A549 (cell line): Measurements from ENCODE around the gene CCDC12. TPM values are rescaled to one million over a fixed set of nuclear protein-coding genes. Genes with fewer than 3 reads are reported as not detected.
A peak's percentile ranks its signal among the peaks of the same experiment; 100 is the strongest.

Source experiments
- ATAC-seq, 2 experiments: fragments of 200-7000 bp in 1 of 2; fragments of >200 bp in 1 of 2; cut with Nextera tagmentation in 1 of 2; cut with Tn5 transposase in 1 of 2; 3 replicates each; pipeline versions ENCODE4 v1.8.0 to v1.9.1; 2018 to 2020; ENCODE audit warnings: mild to moderate bottlenecking in 1 of 2, moderate library complexity in 1 of 2
- CTCF ChIA-PET: fragments of 300-600 bp; sonication (Branson Sonifier 250); formaldehyde crosslinking; extraction: SDS; loops from one replicate; lab custom pipeline; 2021; ENCODE audit warnings: antibody characterized with exemption, inconsistent platforms; lab: Yijun Ruan, JAX
- POLR2A ChIA-PET: fragments of 350-600 bp; formaldehyde crosslinking; extraction: SDS; loops from one replicate; lab custom pipeline; 2021; ENCODE audit warnings: antibody characterized with exemption, inconsistent platforms; lab: Yijun Ruan, JAX
- DNase-seq, 2 experiments: peaks; one replicate each; pipeline versions ENCODE4 v3.0.0 to v3.0.0-alpha.2; 2011 to 2016; ENCODE audit warnings: low read depth in 1 of 2, low spot score in 1 of 2
- FAIRE-seq: peaks from 2 replicates; lab custom pipeline; 2011; peaks lifted over from hg19 to GRCh38; lab: Jason Lieb, UNC
- H3K27ac ChIP-seq, 2 experiments: fragments of >200 bp; sonication (Bioruptor Twin); formaldehyde crosslinking; 3 replicates each; pipeline ENCODE4 v1.5.1; 2016 to 2017
- H3K4me1 ChIP-seq: fragments of >200 bp; sonication (Bioruptor Twin); formaldehyde crosslinking; 3 replicates; pipeline ENCODE4 v1.6.1; 2016
- H3K4me2 ChIP-seq: fragments of >200 bp; sonication (Bioruptor Twin); formaldehyde crosslinking; 3 replicates; pipeline ENCODE4 v1.6.1; 2016
- H3K4me3 ChIP-seq: fragments of >200 bp; sonication (Bioruptor Twin); formaldehyde crosslinking; 3 replicates; pipeline ENCODE4 v1.5.1; 2016
- H3K9me3 ChIP-seq: fragments of >200 bp; sonication (Bioruptor Twin); formaldehyde crosslinking; 3 replicates; pipeline ENCODE4 v1.6.1; 2016
- BHLHE40 ChIP-seq: IDR thresholded peaks from 2 replicates; pipeline ENCODE4 v1.6.1; 2012; ENCODE audit warnings: low read depth, low read length, inconsistent platforms
- CBX2 ChIP-seq: fragments of 200-600 bp; sonication (generic); IDR thresholded peaks from 2 replicates; pipeline ENCODE4 v1.6.1; 2016; ENCODE audit warnings: low read depth, mild to moderate bottlenecking, borderline replicate concordance
- CBX8 ChIP-seq: fragments of 200-600 bp; sonication (generic); IDR thresholded peaks from 2 replicates; pipeline ENCODE4 v1.6.1; 2016
- CEBPB ChIP-seq, 2 experiments: fragments of >200 bp in 1 of 2; sonication (Bioruptor Twin) in 1 of 2; formaldehyde crosslinking in 1 of 2; IDR thresholded peaks; 2 replicates each; pipeline ENCODE4 v1.6.1; 2012 to 2016
- CHD2 ChIP-seq: fragments of 150-350 bp; IDR thresholded peaks from 2 replicates; pipeline ENCODE4 v1.6.1; 2014; ENCODE audit warnings: low read length; ENCODE audit not compliant: partially characterized antibody
- CTCF ChIP-seq: fragments of >200 bp; sonication (Bioruptor Twin); formaldehyde crosslinking; IDR thresholded peaks from 3 replicates; pipeline ENCODE4 v1.5.1; 2016
- E2F6 ChIP-seq: IDR thresholded peaks from 2 replicates; pipeline ENCODE4 v1.6.1; 2012; ENCODE audit warnings: low read depth, borderline replicate concordance
- ELK1 ChIP-seq: fragments of 150-350 bp; IDR thresholded peaks from 2 replicates; pipeline ENCODE4 v1.6.1; 2014; ENCODE audit warnings: low read depth, mild to moderate bottlenecking, low read length
- EP300 ChIP-seq, 2 experiments: fragments of >200 bp; sonication (Bioruptor Twin); formaldehyde crosslinking; IDR thresholded peaks; 2 replicates in 1 of 2; 3 replicates in 1 of 2; pipeline ENCODE4 v1.6.1; 2016 to 2017
- FOXS1 ChIP-seq: fragments of 250-450 bp; sonication (Bioruptor Pico); IDR thresholded peaks from 2 replicates; pipeline ENCODE4 v1.5.0; 2020; ENCODE audit warnings: mild to moderate bottlenecking, moderate library complexity
- HES2 ChIP-seq: fragments of >200 bp; sonication (Bioruptor Twin); formaldehyde crosslinking; IDR thresholded peaks from 2 replicates; pipeline ENCODE4 v1.6.1; 2016
- HEYL ChIP-seq: fragments of 250-450 bp; sonication (Bioruptor Pico); IDR thresholded peaks from 2 replicates; pipeline ENCODE4 v1.8.0; 2021; ENCODE audit warnings: mild to moderate bottlenecking, moderate library complexity
- HOXB5 ChIP-seq: fragments of 250-450 bp; sonication (Bioruptor Pico); IDR thresholded peaks from 2 replicates; pipeline ENCODE4 v1.5.0; 2020; ENCODE audit warnings: mild to moderate bottlenecking, moderate library complexity
- JUNB ChIP-seq: fragments of >200 bp; sonication (Bioruptor Twin); formaldehyde crosslinking; IDR thresholded peaks from 2 replicates; pipeline ENCODE4 v1.6.1; 2016
- MAFK ChIP-seq: fragments of 450-650 bp; IDR thresholded peaks from 2 replicates; pipeline ENCODE4 v1.6.1; 2014; ENCODE audit not compliant: partially characterized antibody
- MAX ChIP-seq: IDR thresholded peaks from 2 replicates; pipeline ENCODE4 v1.6.1; 2012
- MAZ ChIP-seq: fragments of 150-350 bp; IDR thresholded peaks from 2 replicates; pipeline ENCODE4 v1.6.1; 2014; ENCODE audit warnings: antibody characterized with exemption, low read depth, low read length, borderline replicate concordance
- NR3C1 ChIP-seq: fragments of >200 bp; sonication (Bioruptor Twin); formaldehyde crosslinking; IDR thresholded peaks from 3 replicates; pipeline ENCODE4 v1.6.1; 2017
- POLR2A ChIP-seq: IDR thresholded peaks from 2 replicates; pipeline ENCODE4 v1.6.1; 2012; ENCODE audit warnings: mild to moderate bottlenecking, low read length
- RCOR1 ChIP-seq: fragments of 150-350 bp; IDR thresholded peaks from 2 replicates; pipeline ENCODE4 v1.6.1; 2014; ENCODE audit warnings: antibody characterized with exemption, low read length, low read depth
- REST ChIP-seq: fragments of 200-600 bp; sonication (generic); IDR thresholded peaks from 2 replicates; pipeline ENCODE4 v1.6.1; 2016; ENCODE audit warnings: antibody characterized with exemption, mild to moderate bottlenecking, moderate library complexity
- RNF2 ChIP-seq: fragments of 200-600 bp; sonication (generic); IDR thresholded peaks from 2 replicates; pipeline ENCODE4 v1.6.1; 2016; ENCODE audit warnings: low read depth, mild to moderate bottlenecking, antibody characterized with exemption, moderate library complexity, borderline replicate concordance
- TFCP2L1 ChIP-seq: fragments of 250-450 bp; sonication (Bioruptor Pico); IDR thresholded peaks from 2 replicates; pipeline ENCODE4 v1.5.0; 2021; ENCODE audit warnings: mild to moderate bottlenecking
- USF2 ChIP-seq: fragments of 450-650 bp; IDR thresholded peaks from 2 replicates; pipeline ENCODE4 v1.6.1; 2014; ENCODE audit warnings: antibody characterized with exemption
- ZC3H11A ChIP-seq: fragments of 450-650 bp; IDR thresholded peaks from 2 replicates; pipeline ENCODE4 v1.6.1; 2014; ENCODE audit warnings: antibody characterized with exemption, mild to moderate bottlenecking
- ZFP36 ChIP-seq: fragments of 450-650 bp; IDR thresholded peaks from 2 replicates; pipeline ENCODE4 v1.6.1; 2014; ENCODE audit warnings: borderline replicate concordance; ENCODE audit not compliant: partially characterized antibody
- ZSCAN20 ChIP-seq: fragments of 250-450 bp; sonication (Bioruptor Pico); IDR thresholded peaks from 2 replicates; pipeline ENCODE4 v1.8.0; 2022; ENCODE audit warnings: mild to moderate bottlenecking, moderate library complexity
- WGBS: methylation state at CpG from one replicate; pipeline ENCODE4 v1.1.6; 2017; ENCODE audit errors: missing lambda C conversion rate; 5-methylcytosine and 5-hydroxymethylcytosine counted together
- polyA plus RNA-seq, 4 experiments: library from polyadenylated mRNA; depleted of rRNA in 3 of 4; stranded (reverse); fragments of >200 nt; fragmentation: RNase III in 1 of 4; extraction: RNeasy Plus Mini Kit Qiagen cat#74134 plus additional on column Dnase treatment in 1 of 4; gene quantifications; 2 replicates in 3 of 4; 3 replicates in 1 of 4; pipeline ENCODE4 v1.2.3, GENCODE V29; 2011 to 2017

Gene CCDC12
- polyA plus RNA-seq, 2 of the 4 experiments (the other 2 are of a cell fraction) = 34.8 to 81.0 TPM

- Histone ChIP-seq H3K9me3 (no peaks in the 10 kb centered on the region), H3K4me3 (peak overlapping the region; percentile 74; the same call in 2 of the 3 replicates), H3K4me1 (peaks cover 61% of the 10 kb centered on the region), H3K4me2 (peak overlapping the region; percentile 66), H3K27ac (peak overlapping the region in 1 of 2 experiments; percentile 91; a peak in 1 of 6 replicates)
- ATAC-seq (no peak), FAIRE-seq (no peak), DNase-seq (no peak)
- POLR2A ChIA-PET = no interaction called here
- CTCF ChIA-PET = interaction anchor here (0.6 kb wide), 1 partner anchor 50 kb away, joined by 3 read pairs; no protein-coding TSS in a partner anchor
- WGBS = 88% methylated on average over 9 of the region's 9 CpGs
- TF ChIP-seq ELK1 (no peak), USF2 (no peak), ZSCAN20 (CRISPR knock-in tag) (no peak), MAFK (no peak), REST (no peak), HOXB5 (CRISPR knock-in tag) (no peak), JUNB (no peak), RNF2 (no peak), ZC3H11A (no peak), EP300 (IDR thresholded peaks at IDR 0.05) (no peak), MAX (no peak), BHLHE40 (no peak), CEBPB (IDR thresholded peaks at IDR 0.05) (no peak), RCOR1 (no peak), TFCP2L1 (CRISPR knock-in tag) (no peak), E2F6 (no peak), FOXS1 (no peak)
Measured at GRCh38 chr3:46974421-46975171, 1.9 kb downstream of the CCDC12 start.

- Histone ChIP-seq H3K4me1 (peaks cover 66% of the 10 kb centered on the region), H3K27ac (no peak overlapping the region; a peak in 1 of 6 replicates), H3K4me3 (no peak overlapping the region), H3K9me3 (no peaks in the 10 kb centered on the region)
- CTCF ChIA-PET = interaction anchor here (0.6 kb wide), 1 partner anchor 659 kb away, joined by 3 read pairs; no protein-coding TSS in a partner anchor
- no peak for DNase-seq
- 82% methylated on average over 2 of the region's 2 CpGs for WGBS
- no peak for FAIRE-seq
- ATAC-seq = no peak
- TF ChIP-seq NR3C1 (no peak), ZFP36 (no peak), HES2 (no peak), CBX2 (no peak), CEBPB (IDR thresholded peaks at IDR 0.05) (no peak), CHD2 (no peak), POLR2A (no peak), HEYL (CRISPR knock-in tag) (no peak), CBX8 (no peak), ZC3H11A (no peak), MAZ (no peak), JUNB (no peak), CTCF (no peak), FOXS1 (no peak), MAX (no peak)
- TF ChIP-seq, all 56 proteins: peak for 0
- POLR2A ChIA-PET = no interaction called here
- H3K4me2 ChIP-seq = peak overlapping the region; percentile 19; the same call in 1 of the 3 replicates
Measured at GRCh38 chr3:46972396-46972795, 4.1 kb downstream of the CCDC12 start.
